ENCODE results near the gene IGSF9.

IGSF9 gene

DNA sequence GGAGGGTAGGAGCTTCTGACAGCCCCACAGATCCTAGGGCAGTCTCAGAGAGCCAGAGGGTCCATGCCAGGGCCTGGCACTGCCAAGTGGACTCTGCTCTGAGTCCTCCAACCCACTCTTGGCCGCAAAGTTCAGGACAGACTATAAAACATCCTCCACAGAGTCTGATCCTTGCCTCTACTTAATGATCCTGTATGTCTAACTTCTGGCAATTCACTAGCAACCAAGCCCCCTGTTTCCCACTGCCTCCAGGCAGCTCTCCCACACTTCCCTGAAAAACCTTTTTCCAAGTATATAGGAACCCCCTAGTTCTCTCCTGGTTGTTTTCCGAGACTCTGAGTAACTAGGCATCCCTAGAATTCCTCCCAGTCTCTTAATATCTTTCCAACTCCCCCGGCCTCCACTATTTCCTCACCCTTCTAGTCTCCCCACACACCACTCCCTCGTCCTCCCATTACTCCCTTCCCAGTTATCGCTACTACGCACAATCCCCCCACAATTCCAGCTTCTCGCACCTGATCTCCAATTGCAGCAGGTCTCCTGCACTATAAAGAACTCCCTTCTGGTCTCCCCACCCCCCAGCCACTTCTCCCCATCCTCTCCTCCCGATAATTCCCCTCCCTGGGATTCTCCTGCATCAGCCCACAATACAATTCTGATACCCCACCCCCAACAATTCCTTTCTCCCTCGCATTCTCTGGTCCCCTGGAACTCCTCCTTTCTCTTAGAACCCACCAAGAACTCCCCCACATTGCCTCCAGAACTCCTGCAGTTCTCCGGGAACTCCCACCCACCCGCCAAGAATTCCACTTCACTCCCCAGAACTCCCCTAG, 574 bp downstream of the IGSF9 start:
- DNase-seq: no peak

DNA sequence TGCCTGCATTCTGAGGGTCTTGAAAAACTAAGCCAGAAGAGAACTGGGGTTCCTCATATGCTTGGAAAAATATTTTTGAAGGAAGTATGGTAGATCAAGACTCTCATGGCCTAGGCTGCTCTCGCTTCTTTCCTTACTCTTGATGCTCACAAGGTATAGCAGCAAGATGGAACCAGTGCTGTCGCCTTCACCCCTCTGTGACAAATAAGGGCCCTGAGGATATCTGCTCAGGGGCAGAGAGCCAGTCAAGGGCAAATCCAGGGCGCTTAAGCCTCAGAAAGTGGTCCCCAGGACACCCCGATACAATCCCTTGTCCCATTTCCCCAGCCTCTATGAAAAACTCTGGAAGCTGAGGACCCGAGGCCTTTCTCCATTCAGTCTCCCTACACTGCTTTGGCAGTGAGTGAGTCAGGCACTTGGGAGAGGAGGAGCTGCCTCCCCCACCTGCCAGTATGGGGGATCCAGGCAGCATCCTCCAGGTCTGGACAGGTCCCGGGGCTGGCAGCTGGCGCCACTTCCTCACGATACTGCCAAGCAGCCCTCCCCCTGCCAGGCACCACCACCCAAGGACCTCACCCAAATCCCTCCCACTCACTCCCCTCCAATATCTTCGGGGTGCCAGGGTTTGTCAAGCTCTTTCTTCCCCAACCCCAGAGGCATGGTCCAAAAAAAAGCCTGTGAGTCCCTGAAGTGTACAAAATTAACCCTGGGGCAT, 1.3 kb downstream of the IGSF9 start:
- DNase-seq: no peak

DNA sequence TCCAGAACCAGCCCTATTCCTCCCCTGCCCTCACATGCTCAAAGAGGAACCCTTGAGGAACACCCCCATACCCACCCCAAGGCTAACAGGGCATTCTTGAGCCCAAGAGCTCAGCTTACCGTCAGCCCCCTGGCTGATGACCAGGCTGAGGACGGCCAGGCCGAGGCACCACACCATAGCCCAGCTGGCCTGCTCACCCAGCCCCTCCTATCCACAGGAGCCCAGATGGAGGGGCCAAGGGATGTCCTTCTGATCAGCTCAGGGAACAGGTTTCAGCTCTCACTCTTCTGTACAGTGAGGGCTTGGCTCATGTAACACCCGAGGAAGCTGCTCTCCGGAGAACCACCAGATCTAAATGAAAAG, 2.2 kb downstream of the IGSF9 start:
- DNase-seq: no peak

DNA sequence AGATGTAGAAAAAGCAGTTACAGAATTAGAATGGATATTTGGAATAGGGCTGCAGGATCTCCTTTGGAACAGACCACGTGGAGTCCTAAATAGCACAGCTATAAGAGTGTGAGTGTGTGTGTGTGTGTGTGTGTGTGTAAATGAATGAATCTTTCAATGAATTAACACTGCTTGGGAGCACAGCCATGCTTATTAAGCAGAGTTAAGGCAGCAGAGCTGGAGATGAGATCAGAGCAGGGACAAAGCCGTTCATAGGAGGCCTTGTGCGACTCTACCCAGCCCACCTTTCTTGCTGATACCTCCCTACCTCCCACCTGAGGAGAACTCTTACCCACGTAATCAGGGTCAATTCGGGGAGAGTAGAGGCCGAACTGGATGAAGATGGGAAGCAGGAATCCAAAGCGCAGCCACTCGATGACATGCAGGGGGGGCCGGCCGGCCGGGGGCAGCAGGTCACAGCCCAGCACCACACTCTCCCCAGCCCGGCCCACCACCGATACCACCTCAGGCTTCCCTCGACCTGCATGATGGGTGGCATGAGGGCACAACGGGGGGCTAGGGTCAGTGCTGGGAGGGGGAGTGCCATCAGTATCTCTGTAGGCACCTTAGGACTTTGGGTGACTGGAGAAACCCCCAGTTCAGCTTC, 2.7 kb downstream of the IGSF9 start:
- no peak for DNase-seq

DNA sequence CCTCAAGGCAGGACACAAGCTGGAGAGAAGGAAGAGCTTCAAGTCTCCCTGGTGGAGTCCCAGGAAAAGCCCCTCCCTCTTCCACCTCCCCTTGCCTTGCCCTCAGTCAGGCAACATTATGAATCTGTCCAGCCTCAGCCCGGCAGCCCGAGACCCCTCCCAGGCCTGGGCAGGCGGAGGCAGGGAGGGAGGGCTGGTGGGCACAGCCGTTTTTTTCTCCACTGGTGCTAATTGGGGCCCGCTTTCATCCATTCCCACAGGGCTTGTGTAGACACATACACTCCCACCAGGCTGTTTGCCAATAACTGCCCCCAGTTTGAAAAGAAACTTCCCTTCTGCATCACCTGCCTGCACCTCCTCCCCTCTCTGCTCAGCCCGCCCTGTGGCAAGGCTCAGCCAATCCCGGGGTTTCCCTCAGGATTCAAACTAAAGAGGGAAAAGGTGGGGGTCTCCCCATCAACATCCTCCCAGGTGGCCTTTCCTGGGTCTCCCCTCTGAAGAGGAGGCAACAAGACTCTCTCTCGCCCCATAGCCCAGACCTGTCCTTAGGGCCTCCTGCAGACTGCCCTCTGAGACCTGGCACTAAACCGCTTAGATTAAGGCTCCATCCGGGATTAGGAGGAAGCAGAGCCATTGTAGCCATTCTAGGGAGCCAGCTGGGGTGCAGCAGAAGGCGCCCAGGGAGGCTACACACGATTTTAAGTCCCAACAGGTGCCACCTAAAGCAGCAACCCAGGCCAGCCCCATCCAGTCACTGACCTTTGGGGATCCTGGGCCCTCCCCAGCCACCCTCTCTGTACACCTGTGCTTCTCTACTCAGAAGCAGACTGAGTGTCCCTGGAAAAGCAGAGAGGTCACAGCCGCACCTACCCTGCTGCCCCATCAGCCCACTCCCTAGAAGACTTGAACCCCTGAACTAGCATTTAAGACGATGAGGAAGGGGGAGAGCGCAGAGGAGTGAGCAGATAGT, 3.5 kb downstream of the IGSF9 start:
- no peak for DNase-seq

DNA sequence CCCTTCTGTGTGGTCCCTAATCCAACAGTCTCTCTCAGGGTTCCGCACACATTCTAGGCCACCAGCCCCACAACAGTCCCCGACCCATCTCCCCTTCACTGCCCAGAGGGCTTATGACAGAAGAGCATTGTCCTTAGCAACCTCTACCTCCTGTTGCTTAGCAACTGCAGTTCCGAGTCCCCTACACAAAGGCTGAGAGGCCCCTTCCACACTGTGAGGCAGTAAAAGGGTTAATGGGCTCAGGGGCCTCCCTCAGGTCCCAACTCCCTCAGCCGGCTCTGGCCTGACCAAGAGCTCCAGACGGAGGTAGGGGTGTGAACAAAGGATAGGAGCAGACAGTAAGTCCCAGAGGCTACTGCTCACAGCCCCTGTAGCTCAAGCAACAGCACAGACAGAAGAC, 4.3 kb downstream of the IGSF9 start:
- DNase-seq: no peak

DNA sequence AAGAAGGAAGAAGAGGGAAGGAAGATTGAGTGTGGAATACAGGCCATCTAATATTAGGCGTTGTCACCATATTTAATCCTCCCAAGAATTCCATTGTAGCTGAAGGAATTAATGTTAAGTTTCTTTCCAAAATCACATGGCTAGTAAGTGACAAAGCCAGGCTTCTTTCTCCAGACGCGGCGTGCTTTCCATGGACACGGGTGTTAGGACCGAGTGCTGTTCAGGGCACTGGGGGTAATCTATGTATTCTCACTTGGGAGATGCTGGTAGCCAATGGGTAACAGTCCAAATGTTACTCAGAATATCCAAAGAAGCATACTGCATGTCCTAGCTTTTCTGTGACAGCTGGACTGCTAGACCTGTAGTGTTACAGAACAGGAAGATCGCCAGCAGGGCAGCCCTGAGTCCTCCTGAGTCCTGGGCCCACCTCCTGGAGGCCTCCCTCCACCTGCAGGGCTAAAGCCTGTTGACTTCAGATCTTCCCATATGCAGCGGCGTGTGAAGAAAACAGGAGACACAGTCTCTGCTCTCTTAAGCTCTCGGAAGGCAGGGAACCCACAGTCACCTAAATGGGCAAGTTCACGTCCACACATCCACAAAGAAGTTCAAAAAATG, 5.3 kb downstream of the IGSF9 start:
- no peak for DNase-seq

DNA sequence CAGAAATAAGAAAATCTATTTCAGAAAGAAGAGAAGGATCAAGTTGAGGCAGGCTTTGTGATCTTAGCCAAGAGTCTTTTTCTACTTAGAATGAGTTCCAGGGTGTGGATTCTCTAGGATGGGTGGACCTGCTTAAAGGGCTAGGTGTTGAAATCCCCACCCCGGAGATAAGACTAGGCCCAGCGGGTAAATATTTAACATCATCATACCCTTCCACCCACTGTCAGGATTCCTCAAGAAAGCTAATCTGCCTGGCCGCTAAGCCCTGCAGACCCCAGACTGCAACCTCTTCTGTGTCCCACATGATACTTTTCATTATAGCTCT, 5.8 kb downstream of the IGSF9 start:
- DNase-seq: no peak

DNA sequence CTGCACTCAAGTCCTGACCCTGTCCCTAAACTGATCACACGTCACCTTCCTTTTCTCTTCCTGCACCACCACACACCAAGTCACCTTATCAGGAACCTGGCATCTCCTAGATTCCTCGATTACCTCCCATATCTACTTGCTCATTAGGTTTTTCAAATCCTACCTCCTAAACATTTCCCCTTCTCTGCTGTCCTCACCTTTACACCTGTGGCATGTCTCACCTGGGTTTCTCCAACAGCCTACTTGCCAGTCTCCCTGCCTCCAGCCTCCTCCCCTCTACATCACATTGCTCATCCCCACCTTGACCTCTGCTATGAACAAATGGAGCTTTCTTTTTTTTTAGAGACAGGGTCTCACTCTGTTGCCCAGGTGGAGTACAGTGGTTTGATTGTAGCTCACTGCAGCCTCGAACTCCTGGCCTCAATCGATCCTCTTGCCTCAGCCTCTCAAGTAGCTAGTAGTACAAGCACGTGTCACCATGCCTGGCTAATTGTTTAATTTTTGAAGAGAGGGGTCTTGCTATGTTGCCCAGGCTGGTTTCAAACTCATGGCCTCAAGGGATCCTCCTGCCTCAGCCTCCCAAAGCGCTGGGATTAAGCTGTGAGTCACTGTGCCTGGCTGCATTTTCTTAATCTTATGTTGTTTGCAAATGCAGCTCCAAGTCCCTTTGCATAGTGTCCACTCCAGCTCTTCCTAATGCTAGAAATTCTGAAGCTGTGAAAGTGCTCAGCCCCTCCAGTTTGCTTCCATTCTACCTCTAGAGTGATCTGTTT, 6.3 kb downstream of the IGSF9 start:
- DNase-seq: no peak

DNA sequence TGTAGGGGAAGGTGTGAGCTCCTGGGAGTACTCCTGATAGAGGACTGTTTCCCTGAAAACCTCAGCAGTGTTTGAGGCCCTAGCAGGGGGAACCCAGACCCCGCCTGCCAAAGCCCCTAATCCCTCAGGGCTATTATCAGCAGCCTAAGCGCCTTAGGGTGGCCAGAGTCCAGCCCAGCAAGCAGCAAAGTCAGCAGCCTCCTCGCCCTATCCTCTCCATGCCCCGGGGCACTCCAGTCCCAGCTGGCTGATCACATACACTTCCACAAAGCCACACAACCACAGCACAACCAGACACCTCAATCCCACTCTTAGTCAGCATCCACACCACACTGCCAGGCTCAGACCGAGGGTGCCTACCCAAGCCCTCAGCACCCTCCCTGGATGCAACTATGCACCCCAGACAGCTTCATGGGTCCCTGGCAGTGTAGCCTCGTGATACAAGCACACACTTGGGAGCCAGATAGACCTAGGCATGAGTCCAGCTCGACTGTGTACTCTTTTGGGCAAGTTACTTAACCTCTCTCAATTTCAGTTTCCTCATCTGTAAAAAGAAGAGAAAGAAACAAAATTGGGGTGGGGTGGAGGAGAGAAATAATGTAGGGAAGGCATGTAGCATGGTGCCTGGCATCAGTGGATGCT, 7.1 kb downstream of the IGSF9 start:
- no peak for DNase-seq

DNA sequence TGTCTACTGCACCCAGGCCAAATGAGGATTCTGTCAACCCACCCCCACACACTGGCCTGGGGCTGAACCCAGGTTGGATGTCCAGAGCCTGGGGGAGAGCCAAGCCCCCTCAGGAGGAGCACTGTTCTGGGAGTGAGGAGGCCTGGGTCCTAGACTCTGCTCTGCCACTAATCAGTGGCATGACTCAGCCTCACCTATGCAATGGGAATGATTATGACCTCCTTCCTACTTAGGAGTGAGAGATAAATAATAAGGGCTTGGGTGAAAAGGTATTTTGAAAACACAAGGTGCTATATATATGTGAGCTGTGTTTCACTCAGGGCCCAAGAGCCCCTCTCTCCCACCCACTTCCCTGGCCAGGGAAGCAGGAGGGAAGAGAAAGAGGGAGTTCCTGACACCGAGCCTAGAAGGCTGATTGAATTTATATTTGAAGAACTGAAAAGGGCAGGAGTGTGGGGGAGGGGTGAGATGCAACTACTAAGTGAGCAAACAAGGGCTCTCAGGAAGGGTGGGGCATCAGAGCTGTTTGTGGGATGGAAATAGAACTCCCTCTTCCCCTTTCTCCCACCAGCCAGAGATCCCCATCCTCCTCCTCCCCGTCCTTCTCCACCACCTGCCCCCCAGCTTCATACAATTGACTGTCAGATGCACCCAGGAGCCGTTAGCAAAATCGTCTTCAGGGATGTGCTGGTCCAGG, 8.2 kb downstream of the IGSF9 start:
- DNase-seq: peak; percentile 70

DNA sequence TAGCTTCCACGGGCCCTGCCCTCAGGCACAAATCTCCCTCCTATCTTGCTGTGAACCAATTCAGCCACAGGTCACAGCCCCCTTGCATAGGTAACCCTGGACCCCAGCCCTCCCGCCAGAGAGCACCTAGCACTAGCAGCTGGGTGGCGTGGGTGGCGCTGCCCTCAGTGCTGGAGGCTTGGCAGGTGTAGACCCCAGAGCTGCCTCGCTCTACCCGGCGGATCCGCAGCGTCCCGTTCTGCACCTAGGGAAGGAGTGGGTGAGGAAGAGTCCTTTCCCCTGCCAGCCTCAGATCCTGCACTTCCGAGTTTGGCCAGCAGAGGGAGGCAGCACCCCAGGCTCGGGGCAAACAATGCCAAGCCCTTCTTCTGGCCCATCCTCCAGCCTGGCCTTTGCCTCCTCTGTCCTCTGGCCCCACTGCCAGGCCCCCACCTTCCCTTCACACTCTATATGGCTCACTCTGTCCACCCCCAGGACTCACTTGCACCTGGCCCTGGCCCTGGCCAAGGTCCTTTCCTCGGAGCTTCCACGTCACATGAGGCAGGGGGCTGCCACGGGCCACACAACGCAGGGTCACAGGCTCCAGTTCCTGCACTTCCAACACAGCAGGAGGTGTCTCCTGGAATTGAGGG, 9.0 kb downstream of the IGSF9 start:
- DNase-seq: no peak

DNA sequence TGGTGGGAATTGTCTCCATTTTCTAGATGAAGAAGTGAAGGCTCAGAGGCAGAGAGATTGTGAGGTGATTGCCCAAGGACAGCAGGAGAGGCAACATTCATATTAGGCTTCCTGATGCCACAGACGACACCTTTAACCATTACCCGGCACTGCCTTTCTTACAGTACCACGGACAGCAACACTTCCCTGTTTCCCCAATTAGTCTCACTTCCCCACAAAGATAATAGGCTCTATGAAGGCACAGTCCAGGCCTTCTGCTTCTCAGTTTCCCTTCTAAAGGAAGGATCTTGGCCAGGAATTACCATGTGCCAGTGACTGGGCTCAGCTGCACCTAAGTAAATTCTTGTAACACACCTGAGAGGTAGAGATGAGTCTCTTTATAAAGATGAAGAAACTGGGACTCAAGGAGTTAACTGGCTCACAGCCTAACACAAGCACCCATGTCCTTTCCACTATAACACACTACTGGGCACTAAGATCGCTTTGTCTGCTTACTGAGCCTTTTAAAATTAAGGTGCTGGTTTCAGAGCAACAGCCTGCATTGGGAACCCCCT, 9.6 kb downstream of the IGSF9 start:
- no peak for DNase-seq

DNA sequence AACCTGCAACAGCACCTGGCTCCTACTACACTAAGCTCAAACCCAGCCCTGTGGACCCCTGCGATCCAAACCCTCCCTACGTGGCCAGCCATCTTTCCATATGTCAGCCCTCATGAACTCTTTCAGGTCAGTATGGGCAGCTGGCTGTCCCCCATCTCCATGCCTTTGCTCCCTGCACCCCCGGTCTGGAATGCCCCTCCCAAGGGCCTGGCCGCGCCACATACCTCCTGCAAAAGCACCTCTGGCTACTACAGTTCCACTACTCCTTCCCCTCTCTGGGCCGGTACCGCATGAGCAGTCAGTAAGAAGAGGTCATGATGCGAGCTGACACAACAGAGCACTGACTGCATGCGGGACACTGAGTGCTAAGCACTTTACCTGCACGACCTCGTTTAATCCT, 10.1 kb downstream of the IGSF9 start:
- no peak for DNase-seq

DNA sequence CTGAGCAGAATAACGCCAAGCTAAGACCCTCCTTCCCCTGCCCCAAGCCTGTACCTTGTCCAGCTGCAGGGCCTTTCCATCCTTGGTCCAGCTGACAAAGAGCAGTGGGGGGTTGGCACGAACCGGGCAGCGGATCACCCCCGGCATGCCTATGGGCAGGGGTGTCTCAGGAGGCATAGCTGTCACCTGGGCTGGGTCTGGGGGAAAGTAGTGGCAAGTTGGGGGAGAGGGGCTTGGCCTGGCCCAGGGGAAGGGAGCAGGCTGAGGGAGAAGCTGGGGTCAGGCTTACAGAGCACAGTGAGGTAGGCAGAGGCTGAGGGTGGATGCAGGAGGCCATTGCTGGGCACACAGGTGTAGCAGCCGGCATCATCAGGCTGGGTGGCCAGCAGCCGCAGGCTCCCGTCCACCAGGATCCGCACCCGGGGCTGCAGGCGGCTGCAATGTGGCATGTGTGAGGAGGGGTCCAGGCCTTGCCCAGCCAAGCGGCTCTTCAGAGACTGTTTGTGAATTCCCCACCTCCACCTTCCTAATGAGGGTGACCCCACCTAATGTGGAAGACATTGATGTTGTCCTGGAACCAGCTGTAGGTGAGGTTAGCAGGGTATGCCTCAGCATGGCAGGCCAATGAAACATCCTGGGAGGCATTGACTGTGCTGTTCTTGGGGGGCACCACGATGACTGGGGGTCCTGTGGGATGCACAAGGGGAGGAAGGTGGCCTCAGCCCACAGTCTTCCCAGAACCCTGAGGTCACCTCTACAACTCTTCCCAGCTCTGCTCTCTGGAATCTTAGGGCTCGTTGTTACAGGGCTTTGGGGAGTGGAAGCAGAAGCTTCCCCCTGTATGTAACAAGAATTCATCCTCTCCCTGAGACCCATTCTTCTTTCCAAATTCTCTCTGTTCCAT, 11.0 kb downstream of the IGSF9 start:
- DNase-seq: no peak

DNA sequence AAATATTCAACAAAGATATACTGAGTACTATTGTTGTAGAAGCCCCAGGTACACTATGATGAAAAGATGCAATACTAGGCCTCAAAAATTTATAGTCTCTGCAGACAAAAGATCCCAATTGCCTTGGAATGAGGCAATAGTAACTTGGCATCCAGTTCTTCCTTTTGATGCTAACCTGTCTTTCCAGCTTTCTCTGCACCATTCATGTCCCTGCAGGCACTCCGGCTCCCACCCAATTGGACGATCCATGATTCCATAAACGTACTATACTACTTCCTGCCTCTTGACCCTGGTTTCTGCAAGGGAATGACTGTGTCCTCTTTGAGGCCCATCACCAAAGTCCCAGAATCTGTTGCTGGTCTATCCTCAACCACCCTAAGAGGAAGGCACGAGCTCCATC, 12.1 kb downstream of the IGSF9 start:
- no peak for DNase-seq

DNA sequence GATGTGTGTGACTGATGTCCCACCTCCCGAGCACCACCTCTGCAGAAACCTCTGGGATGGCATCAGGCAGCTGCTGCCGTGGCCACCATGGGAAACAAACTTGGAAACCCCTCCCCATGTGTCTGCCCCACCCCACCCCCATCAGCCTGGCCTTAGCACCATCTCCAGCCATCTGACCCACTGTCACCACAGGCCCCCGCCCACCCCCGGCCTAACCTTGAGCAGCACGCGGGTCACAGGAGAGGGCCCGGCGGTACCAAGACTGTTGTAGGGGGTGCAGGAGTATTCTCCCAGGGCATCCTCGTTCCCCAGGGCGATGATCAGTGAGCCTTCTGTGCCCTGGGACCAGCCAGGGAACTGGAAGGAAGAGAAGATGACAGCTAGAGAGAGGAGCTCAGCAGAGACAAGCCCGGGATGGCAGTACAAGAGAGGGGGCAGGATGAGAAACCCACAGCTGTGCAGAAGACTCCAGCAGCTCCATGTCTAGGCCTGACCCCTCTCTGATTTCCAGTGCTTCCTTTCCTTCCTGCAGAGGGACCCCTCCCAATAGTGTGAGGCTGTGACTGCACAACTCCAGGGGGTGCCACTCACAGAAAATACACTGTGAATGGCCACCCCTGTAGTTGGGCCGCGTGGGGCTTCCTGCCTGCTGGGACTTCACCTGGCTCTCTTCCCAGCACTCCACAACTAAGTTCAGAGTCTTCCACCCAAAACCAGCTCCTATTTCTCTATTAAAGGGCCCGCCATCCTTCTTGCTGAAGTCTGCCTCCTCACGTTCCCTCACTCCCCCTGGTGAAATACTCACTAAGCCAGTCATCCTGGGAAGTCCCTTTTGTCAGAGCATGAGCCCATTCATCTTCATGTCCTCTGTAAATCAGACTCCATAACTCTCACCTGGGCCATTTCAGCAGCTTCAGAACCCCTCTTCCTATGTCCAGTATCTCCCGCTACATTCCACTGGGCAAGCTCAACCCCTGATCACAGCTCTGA, 12.8 kb downstream of the IGSF9 start:
- no peak for DNase-seq

Measured in NCI-H510A (cell line).